WTC11 (cell line): Measurements from ENCODE around the gene RBM39.

Experiments
- CREM ChIP-seq: sonication (generic); formaldehyde crosslinking; IDR thresholded peaks from 2 replicates; pipeline ENCODE4 v1.8.1; 2022; ENCODE audit warnings: mild to moderate bottlenecking, missing genetic modification reagents, moderate library complexity
- CTCF ChIP-seq: fragments of 200-600 bp; IDR thresholded peaks from 2 replicates; pipeline ENCODE4 v1.8.0; 2022; ENCODE audit warnings: antibody characterized with exemption
- SOX15 ChIP-seq: fragments of 250-450 bp; sonication (Bioruptor Pico); IDR thresholded peaks from 2 replicates; pipeline ENCODE4 v1.9.0; 2021; ENCODE audit warnings: mild to moderate bottlenecking

- TF ChIP-seq CREM (no peak), CTCF (no peak), SOX15 (no peak)
Measured at GRCh38 chr20:35674921-35675320, 67.1 kb downstream of the RBM39 start.
